Uterus (tissue), 4 donors: Measurements from ENCODE around the gene PKD1L1. TPM values are rescaled to one million over a fixed set of nuclear protein-coding genes. Genes with fewer than 3 reads are reported as not detected.

ENCODE experiments used
- DNase-seq, 2 donors: peaks; one replicate each; pipeline ENCODE4 v3.0.0-alpha.2; 2019 to 2020
- H3K27ac ChIP-seq, 2 donors: fragments of 200-600 bp; sonication (generic); 1 replicate in 1 of 2; 2 replicates in 1 of 2; pipeline ENCODE4 v1.5.1; 2016 to 2018
- H3K27me3 ChIP-seq, 2 donors: fragments of 200-600 bp; sonication (generic); one replicate each; pipeline ENCODE4 v1.5.1; 2018 to 2019; ENCODE audit warnings: control low read depth in 1 of 2
- H3K36me3 ChIP-seq, 2 donors: fragments of 200-600 bp; sonication (generic); one replicate each; pipeline ENCODE4 v1.5.1; 2019; ENCODE audit warnings: control low read depth in 1 of 2
- H3K4me1 ChIP-seq, 2 donors: fragments of 200-600 bp; sonication (generic); one replicate each; pipeline ENCODE4 v1.5.1; 2018 to 2019; ENCODE audit warnings: control low read depth in 1 of 2
- H3K4me3 ChIP-seq, 2 donors: fragments of 200-600 bp; sonication (generic); 1 replicate in 1 of 2; 2 replicates in 1 of 2; pipeline ENCODE4 v1.5.1; 2018 to 2019; ENCODE audit warnings: mild to moderate bottlenecking in 1 of 2
- H3K9me3 ChIP-seq, 2 donors: fragments of 200-600 bp; sonication (generic); one replicate each; pipeline ENCODE4 v1.5.1; 2019; ENCODE audit warnings: control low read depth in 1 of 2
- CTCF ChIP-seq, 4 experiments: fragments of 200-600 bp in 2 of 4; fragments of 450-650 bp in 2 of 4; sonication (generic) in 2 of 4; IDR thresholded peaks; one replicate each; pipeline ENCODE4 v1.5.1; 2016 to 2019; ENCODE audit warnings: antibody characterized with exemption in 4 of 4, mild to moderate bottlenecking in 2 of 4, moderate library complexity in 1 of 4
- POLR2A ChIP-seq, 2 donors: fragments of 450-650 bp; IDR thresholded peaks; one replicate each; pipeline ENCODE4 v1.6.1; 2016; ENCODE audit warnings: antibody characterized with exemption in 2 of 2, mild to moderate bottlenecking in 1 of 2, moderate library complexity in 1 of 2
- intact Hi-C: fragments of 100-400 bp; cut with DNase I; formaldehyde crosslinking; loops from one replicate; pipeline ENCODE4 v1.15.1; 2023; ENCODE audit warnings: low total_unique reads
- total RNA-seq, 4 donors: library from RNA; depleted of rRNA in 3 of 4; stranded (reverse); fragments of >200 nt in 3 of 4; gene quantifications; one replicate each; pipeline versions ENCODE4 v1.1.0 to v1.2.4, GENCODE V29; 2014 to 2023
- donor health status: DM: yes; HTN: yes; CAD: no.

Gene PKD1L1
- total RNA-seq, 4 donors from 2014 or later = under 0.01 to 3.8 (median 0.74) TPM

DNA sequence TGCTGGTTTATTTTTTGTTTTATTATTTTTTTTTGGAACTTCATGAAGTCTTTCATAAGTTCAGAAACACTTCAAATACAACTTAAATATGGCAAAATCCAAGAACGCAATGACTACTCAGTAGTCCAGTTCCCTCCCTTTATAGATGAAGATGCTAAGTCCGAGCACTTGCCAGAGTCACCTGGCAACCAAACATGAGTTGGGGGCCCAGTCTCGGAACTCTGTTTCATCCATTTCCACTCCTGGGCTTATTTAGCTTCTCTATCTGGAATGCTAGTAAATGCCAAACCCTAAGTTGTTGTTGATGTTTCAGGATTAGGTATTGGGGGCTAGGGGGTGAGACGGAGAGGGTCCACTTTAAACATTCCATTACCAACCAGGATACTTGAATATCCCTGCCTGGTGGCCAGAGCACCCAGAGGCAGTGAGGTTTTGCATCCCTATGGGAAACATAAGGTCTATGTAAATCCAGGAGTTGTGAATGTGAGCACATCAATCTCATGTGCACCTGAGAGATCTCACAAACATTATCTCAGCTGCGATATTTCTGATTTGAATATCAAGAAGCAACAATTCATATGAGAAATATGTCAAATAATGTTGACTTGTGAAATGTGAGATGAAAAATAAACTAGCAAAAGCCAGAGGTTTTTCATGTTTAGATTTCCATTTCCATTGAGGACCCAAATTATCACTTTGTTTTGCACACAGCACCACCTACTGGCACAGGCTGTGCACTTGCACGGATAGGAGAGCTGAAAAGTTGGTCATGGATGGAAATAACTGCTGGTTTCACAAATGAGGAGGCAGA is 129.3 kb downstream of the PKD1L1 start:
- TF ChIP-seq CTCF (IDR thresholded peaks at IDR 0.05) (peak; percentile 87 to 96 (median 92)), POLR2A (IDR thresholded peaks at IDR 0.05) (no peak)
- intact Hi-C loops = loop anchor here (2.0 to 10.0 kb wide), 3 partner anchors 374 to 1904 kb away; no protein-coding TSS in a partner anchor
- Histone ChIP-seq H3K9me3 (no peaks in the 10 kb centered on the region), H3K4me1 (no peaks in the 10 kb centered on the region), H3K27ac (no peak overlapping the region), H3K4me3 (no peak overlapping the region), H3K27me3 (no peaks in the 10 kb centered on the region), H3K36me3 (no peaks in the 10 kb centered on the region)
- DNase-seq = peak; percentile 76 to 79

GRCh38 chr7:47817917-47818316 is 130.3 kb downstream of the PKD1L1 start:
- H3K27ac ChIP-seq = no peak overlapping the region

GRCh38 chr7:47816647-47817046 is 131.6 kb downstream of the PKD1L1 start:
- intact Hi-C loops = loop anchor here (10.0 kb wide), 2 partner anchors 372 to 1902 kb away; no protein-coding TSS in a partner anchor
- H3K9me3 ChIP-seq = no peaks in the 10 kb centered on the region
- DNase-seq = no peak
- no peaks in the 10 kb centered on the region for H3K36me3 ChIP-seq
- H3K4me3 ChIP-seq = no peak overlapping the region
- no peak for TF ChIP-seq POLR2A (IDR thresholded peaks at IDR 0.05)
- TF ChIP-seq CTCF (IDR thresholded peaks at IDR 0.05) = no peak
- H3K27me3 ChIP-seq = no peaks in the 10 kb centered on the region
- no peaks in the 10 kb centered on the region for H3K4me1 ChIP-seq
- H3K27ac ChIP-seq = no peak overlapping the region

More at GRCh38 chr7:47817917-47818316, 130.3 kb downstream of the PKD1L1 start:
- no peak for DNase-seq
- intact Hi-C loops = loop anchor here (2.0 to 10.0 kb wide), 3 partner anchors 373 to 1903 kb away; no protein-coding TSS in a partner anchor
- H3K9me3 ChIP-seq = no peaks in the 10 kb centered on the region
- no peaks in the 10 kb centered on the region for H3K36me3 ChIP-seq
- no peak for TF ChIP-seq POLR2A (IDR thresholded peaks at IDR 0.05)
- no peak for TF ChIP-seq CTCF (IDR thresholded peaks at IDR 0.05)
- H3K4me1 ChIP-seq = no peaks in the 10 kb centered on the region
- H3K4me3 ChIP-seq = no peak overlapping the region
- no peaks in the 10 kb centered on the region for H3K27me3 ChIP-seq

DNA sequence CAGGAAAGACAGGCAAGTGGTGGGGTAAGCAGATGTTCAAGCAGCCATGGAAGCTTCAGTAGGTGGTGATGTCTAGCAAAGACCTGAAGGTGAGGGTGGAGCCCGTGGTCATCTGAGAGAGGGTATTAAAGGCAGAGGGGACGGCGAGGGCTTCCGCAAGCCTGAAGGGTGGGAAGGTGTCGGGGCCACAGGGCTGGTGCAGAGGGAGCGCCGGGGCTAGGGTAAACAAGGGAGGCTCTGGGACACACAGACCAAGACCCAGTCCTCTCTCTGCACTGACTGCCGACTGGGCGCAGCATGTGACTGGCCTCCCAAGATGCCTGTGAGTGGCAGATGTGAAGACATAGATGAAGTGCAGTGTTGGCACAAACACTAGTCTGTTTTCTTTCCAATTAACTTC is 132.4 kb downstream of the PKD1L1 start:
- intact Hi-C loops = loop anchor here (10.0 kb wide), 2 partner anchors 371 to 1901 kb away; no protein-coding TSS in a partner anchor
- no peaks in the 10 kb centered on the region for H3K4me1 ChIP-seq
- DNase-seq = no peak
- H3K27me3 ChIP-seq = no peaks in the 10 kb centered on the region
- H3K4me3 ChIP-seq = no peak overlapping the region
- no peaks in the 10 kb centered on the region for H3K36me3 ChIP-seq
- no peak overlapping the region for H3K27ac ChIP-seq
- H3K9me3 ChIP-seq = no peaks in the 10 kb centered on the region
- TF ChIP-seq POLR2A (IDR thresholded peaks at IDR 0.05) (no peak), CTCF (IDR thresholded peaks at IDR 0.05) (no peak)
